Fibroblast of lung (primary cell): ENCODE measurements around the gene SULF2. TPM values are rescaled to one million over a fixed set of nuclear protein-coding genes. Genes with fewer than 3 reads are reported as not detected.

Experiments used
- DNase-seq, 2 donors: peaks; one replicate each; pipeline versions ENCODE4 v3.0.0 to v3.0.0-alpha.2; 2010; ENCODE audit warnings: low read depth in 2 of 2
- H2AFZ ChIP-seq: 2 replicates; pipeline ENCODE4 v1.5.1; 2012; ENCODE audit warnings: low read length, control low read depth, inconsistent platforms
- H3K27ac ChIP-seq: 2 replicates; pipeline ENCODE4 v1.5.1; 2011; ENCODE audit warnings: low read length, control low read depth; ENCODE audit not compliant: insufficient read depth
- H3K27me3 ChIP-seq: 2 replicates; pipeline ENCODE4 v1.5.1; 2011; ENCODE audit warnings: mild to moderate bottlenecking, low read length; ENCODE audit not compliant: control insufficient read depth, insufficient read depth
- H3K36me3 ChIP-seq: 2 replicates; pipeline ENCODE4 v1.5.1; 2011; ENCODE audit warnings: low read length; ENCODE audit not compliant: control insufficient read depth, insufficient read depth
- H3K4me1 ChIP-seq: 2 replicates; pipeline ENCODE4 v1.5.1; 2011; ENCODE audit warnings: low read length; ENCODE audit not compliant: control insufficient read depth, insufficient read depth; ENCODE audit errors: extremely low read depth
- H3K4me2 ChIP-seq: 2 replicates; pipeline ENCODE4 v1.5.1; 2011; ENCODE audit warnings: low read length, control low read depth; ENCODE audit not compliant: insufficient read depth; ENCODE audit errors: extremely low read depth
- H3K4me3 ChIP-seq, 4 experiments: fragments of 200-600 bp in 1 of 4; sonication (generic) in 1 of 4; replicated peaks in 1 of 4; 2 replicates each; pipeline ENCODE4 v1.5.1; 2011 to 2016; ENCODE audit warnings: low read length in 4 of 4, low read depth in 3 of 4, mild to moderate bottlenecking in 3 of 4, control low read depth in 2 of 4, inconsistent platforms in 1 of 4, mixed read lengths in 1 of 4; ENCODE audit not compliant: insufficient read depth in 1 of 4; ENCODE audit errors: control extremely low read depth in 1 of 4
- H3K79me2 ChIP-seq: 2 replicates; pipeline ENCODE4 v1.5.1; 2012; ENCODE audit warnings: mild to moderate bottlenecking, low read length, inconsistent platforms; ENCODE audit not compliant: control insufficient read depth, insufficient read depth
- H3K9ac ChIP-seq: 2 replicates; pipeline ENCODE4 v1.5.1; 2011; ENCODE audit warnings: mild to moderate bottlenecking, low read length, control low read depth; ENCODE audit not compliant: insufficient read depth
- H3K9me3 ChIP-seq: 2 replicates; pipeline ENCODE4 v1.5.1; 2012; ENCODE audit warnings: low read depth, low read length; ENCODE audit not compliant: control insufficient read depth, insufficient read depth
- H4K20me1 ChIP-seq: 2 replicates; pipeline ENCODE4 v1.5.1; 2011; ENCODE audit warnings: low read length; ENCODE audit not compliant: control insufficient read depth, insufficient read depth; ENCODE audit errors: extremely low read depth
- CTCF ChIP-seq, 2 donors: IDR thresholded peaks in 1 of 2; conservative IDR thresholded peaks in 1 of 2; 1 replicate in 1 of 2; 2 replicates in 1 of 2; pipeline ENCODE4 v1.5.1; 2011 to 2012; ENCODE audit warnings: low read length in 2 of 2, control low read depth in 1 of 2, inconsistent platforms in 1 of 2, low read depth in 1 of 2, mild to moderate bottlenecking in 1 of 2
- EZH2 ChIP-seq: IDR thresholded peaks from 2 replicates; pipeline ENCODE4 v1.5.1; 2012; ENCODE audit warnings: low read length, control low read depth, mild to moderate bottlenecking; ENCODE audit errors: missing control alignments
- polyA plus RNA-seq, 2 donors: library from polyadenylated mRNA; depleted of rRNA in 1 of 2; stranded (reverse) in 1 of 2; unstranded in 1 of 2; fragments of >200 nt; gene quantifications; 2 replicates each; pipeline ENCODE4 v1.2.1, GENCODE V29; 2011 to 2012; ENCODE audit warnings: missing spikeins in 1 of 2
- total RNA-seq: library from RNA; depleted of rRNA; stranded (reverse); fragments of >200 nt; gene quantifications from 2 replicates; pipeline ENCODE4 v1.2.1, GENCODE V29; 2014

SULF2 gene
- total and polyA plus RNA-seq, 2 donors (not counting 1 experiment from before 2014, with no cell fraction given) = 0.26 to 9.6 TPM

DNA sequence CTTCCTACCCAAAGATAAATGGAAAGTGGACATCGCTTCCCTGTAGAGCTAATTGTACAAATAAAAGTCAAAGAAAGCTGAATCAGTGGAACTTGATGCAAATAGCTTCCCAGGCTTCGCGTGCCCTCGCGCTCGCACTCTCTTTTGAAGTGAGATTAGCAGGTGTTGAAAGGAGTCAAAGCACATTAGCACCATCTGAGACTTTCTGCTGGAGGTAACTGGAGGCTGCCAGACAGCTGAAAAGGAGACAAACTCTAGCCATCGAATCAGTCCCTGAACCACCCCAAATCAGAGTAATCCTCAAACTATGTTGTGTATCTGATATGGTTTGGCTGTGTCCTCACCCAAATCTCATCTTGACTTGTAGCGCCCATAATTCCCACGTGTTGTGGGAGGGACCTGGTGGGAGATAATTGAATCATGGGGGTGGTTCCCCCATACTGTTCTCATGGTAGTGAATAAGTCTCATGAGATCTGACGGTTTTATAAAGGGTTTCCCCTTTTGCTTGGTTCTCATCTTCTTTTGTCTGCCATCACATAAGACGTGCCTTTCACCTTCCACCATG is 23.7 kb downstream of the SULF2 start:
- DNase-seq = no peak
- Histone ChIP-seq H4K20me1 (no peaks in the 10 kb centered on the region), H3K27ac (no peak overlapping the region), H3K36me3 (no peaks in the 10 kb centered on the region), H3K4me3 (no peak overlapping the region), H3K9me3 (no peaks in the 10 kb centered on the region), H3K4me1 (no peaks in the 10 kb centered on the region), H2AFZ (no peak overlapping the region), H3K27me3 (peaks cover 3% of the 10 kb centered on the region), H3K4me2 (no peak overlapping the region), H3K9ac (no peak overlapping the region), H3K79me2 (no peaks in the 10 kb centered on the region)
- TF ChIP-seq CTCF (conservative IDR thresholded peaks at IDR 0.05 in 1 of 2, IDR thresholded peaks at IDR 0.05 in 1 of 2; ENCODE audit: low read depth in 1 of 2, low read length in 2 of 2) (no peak), EZH2 (no peak)

- no peak overlapping the region for H3K27ac ChIP-seq
These were observed 24.4 kb downstream of the SULF2 start for GRCh38 chr20:47760686-47761481.

More at GRCh38 chr20:47760686-47761481, 24.4 kb downstream of the SULF2 start:
- Histone ChIP-seq H3K9ac (no peak overlapping the region), H4K20me1 (no peaks in the 10 kb centered on the region), H3K9me3 (no peaks in the 10 kb centered on the region), H3K4me2 (no peak overlapping the region), H3K27me3 (peaks cover 3% of the 10 kb centered on the region), H3K4me1 (no peaks in the 10 kb centered on the region), H3K36me3 (no peaks in the 10 kb centered on the region), H3K79me2 (no peaks in the 10 kb centered on the region), H3K4me3 (no peak overlapping the region), H2AFZ (no peak overlapping the region)
- TF ChIP-seq EZH2 (no peak), CTCF (conservative IDR thresholded peaks at IDR 0.05 in 1 of 2, IDR thresholded peaks at IDR 0.05 in 1 of 2; ENCODE audit: low read depth in 1 of 2, low read length in 2 of 2) (no peak)
- DNase-seq = no peak
